Measurements from ENCODE around the gene GNA12. TPM values are rescaled to one million over a fixed set of nuclear protein-coding genes. Genes with fewer than 3 reads are reported as not detected.
A peak's percentile ranks its signal among the peaks of the same experiment; 100 is the strongest.

The GNA12 gene
- total and polyA plus RNA-seq, 4 donors = 3.7 to 19.0 (median 11.3) TPM

DNA sequence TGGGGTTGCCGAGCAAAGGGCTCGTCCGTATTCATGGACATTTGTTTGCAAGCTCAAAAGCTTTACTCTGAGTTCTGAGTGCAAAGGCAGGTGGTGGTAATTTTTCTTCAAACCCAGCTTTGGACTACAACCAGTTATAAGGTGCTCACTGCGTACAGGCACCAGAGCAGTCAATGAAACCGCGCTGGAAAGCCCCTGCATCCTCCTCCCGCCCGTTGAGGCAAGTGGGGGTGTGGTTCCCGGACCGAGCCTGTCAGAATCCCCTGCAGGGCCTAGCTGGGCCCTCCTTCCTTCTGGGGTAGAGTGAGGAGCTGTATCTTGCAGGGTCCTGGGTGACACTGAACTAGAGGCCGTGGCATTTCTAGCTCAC is 133.8 kb downstream of the GNA12 start:
- H3K27ac ChIP-seq (ENCODE audit: low read depth in 1 of 2, low read length in 2 of 2) = no peak overlapping the region
- H3K27me3 ChIP-seq (ENCODE audit: control insufficient read depth in 4 of 4, insufficient read depth in 4 of 4, low read length in 3 of 4) = no peaks in the 10 kb centered on the region
- H3K36me3 ChIP-seq (ENCODE audit: control insufficient read depth in 4 of 4, insufficient read depth in 3 of 4, low read depth in 1 of 4, low read length in 3 of 4) = no peaks in the 10 kb centered on the region
- H3K9me3 ChIP-seq (ENCODE audit: control insufficient read depth in 4 of 4, low read length in 3 of 4) = no peaks in the 10 kb centered on the region
- WGBS = 77% methylated on average over 11 of the region's 11 CpGs
- TF ChIP-seq ZBTB33 (IDR thresholded peaks at IDR 0.05) (no peak), FOXA1 (IDR thresholded peaks at IDR 0.05) (no peak), NR2F2 (IDR thresholded peaks at IDR 0.05) (no peak)
- peak overlapping the region in 1 of 3 donors; percentile 6 for H3K4me3 ChIP-seq (ENCODE audit: low read depth in 1 of 3, low read length in 3 of 3)
- no peak overlapping the region for H3K9ac ChIP-seq (ENCODE audit: low read depth in 1 of 2, low read length in 2 of 2)
- no peak for DNase-seq (ENCODE audit: low spot score)
- peaks cover 0 to 11% (median 3%) of the 10 kb centered on the region in 4 donors for H3K4me1 ChIP-seq (ENCODE audit: control insufficient read depth in 4 of 4, insufficient read depth in 4 of 4, low read length in 3 of 4)

- peak; percentile 78 for DNase-seq (ENCODE audit: low spot score)
- Histone ChIP-seq H3K27me3 (ENCODE audit: control insufficient read depth in 4 of 4, insufficient read depth in 4 of 4, low read length in 3 of 4) (no peaks in the 10 kb centered on the region), H3K9me3 (ENCODE audit: control insufficient read depth in 4 of 4, low read length in 3 of 4) (no peaks in the 10 kb centered on the region), H3K27ac (ENCODE audit: low read depth in 1 of 2, low read length in 2 of 2) (no peak overlapping the region), H3K9ac (ENCODE audit: low read depth in 1 of 2, low read length in 2 of 2) (no peak overlapping the region), H3K4me1 (ENCODE audit: control insufficient read depth in 4 of 4, insufficient read depth in 4 of 4, low read length in 3 of 4) (peaks cover 0 to 11% (median 3%) of the 10 kb centered on the region in 4 donors), H3K36me3 (ENCODE audit: control insufficient read depth in 4 of 4, insufficient read depth in 3 of 4, low read depth in 1 of 4, low read length in 3 of 4) (no peaks in the 10 kb centered on the region), H3K4me3 (ENCODE audit: low read depth in 1 of 3, low read length in 3 of 3) (peak overlapping the region in 1 of 3 donors; percentile 6)
- 30% methylated on average over 35 of the region's 35 CpGs for WGBS
- TF ChIP-seq HNF4A (conservative IDR thresholded peaks at IDR 0.05) = no peak
- no peak for TF ChIP-seq HNF4G (IDR thresholded peaks at IDR 0.05)
- no peak for TF ChIP-seq MAX (IDR thresholded peaks at IDR 0.05)
- TF ChIP-seq FOXA2 (IDR thresholded peaks at IDR 0.05) = no peak
- TF ChIP-seq CTCF (IDR thresholded peaks at IDR 0.05; ENCODE audit: low read depth, low read length, missing input control) = peak; percentile 86
- no peak for TF ChIP-seq RXRA (IDR thresholded peaks at IDR 0.05)
- TF ChIP-seq JUND (IDR thresholded peaks at IDR 0.05) = no peak
- peak; percentile 82 to 96 for TF ChIP-seq RAD21 (IDR thresholded peaks at IDR 0.05)
- no peak for TF ChIP-seq FOXA1 (IDR thresholded peaks at IDR 0.05)
- TF ChIP-seq NR2F2 (IDR thresholded peaks at IDR 0.05) = no peak
- TF ChIP-seq TAF1 (conservative IDR thresholded peaks at IDR 0.05) = no peak
- TF ChIP-seq ZBTB33 (IDR thresholded peaks at IDR 0.05) = no peak
- TF ChIP-seq YY1 (IDR thresholded peaks at IDR 0.05) = no peak
- no peak for TF ChIP-seq GABPA (IDR thresholded peaks at IDR 0.05 in 1 of 2, conservative IDR thresholded peaks at IDR 0.05 in 1 of 2)
Measured at GRCh38 chr7:2709553-2710285, 134.4 kb downstream of the GNA12 start.

Data from liver (tissue), 9 donors.